Measurements from ENCODE around the gene TTLL5.

DNA sequence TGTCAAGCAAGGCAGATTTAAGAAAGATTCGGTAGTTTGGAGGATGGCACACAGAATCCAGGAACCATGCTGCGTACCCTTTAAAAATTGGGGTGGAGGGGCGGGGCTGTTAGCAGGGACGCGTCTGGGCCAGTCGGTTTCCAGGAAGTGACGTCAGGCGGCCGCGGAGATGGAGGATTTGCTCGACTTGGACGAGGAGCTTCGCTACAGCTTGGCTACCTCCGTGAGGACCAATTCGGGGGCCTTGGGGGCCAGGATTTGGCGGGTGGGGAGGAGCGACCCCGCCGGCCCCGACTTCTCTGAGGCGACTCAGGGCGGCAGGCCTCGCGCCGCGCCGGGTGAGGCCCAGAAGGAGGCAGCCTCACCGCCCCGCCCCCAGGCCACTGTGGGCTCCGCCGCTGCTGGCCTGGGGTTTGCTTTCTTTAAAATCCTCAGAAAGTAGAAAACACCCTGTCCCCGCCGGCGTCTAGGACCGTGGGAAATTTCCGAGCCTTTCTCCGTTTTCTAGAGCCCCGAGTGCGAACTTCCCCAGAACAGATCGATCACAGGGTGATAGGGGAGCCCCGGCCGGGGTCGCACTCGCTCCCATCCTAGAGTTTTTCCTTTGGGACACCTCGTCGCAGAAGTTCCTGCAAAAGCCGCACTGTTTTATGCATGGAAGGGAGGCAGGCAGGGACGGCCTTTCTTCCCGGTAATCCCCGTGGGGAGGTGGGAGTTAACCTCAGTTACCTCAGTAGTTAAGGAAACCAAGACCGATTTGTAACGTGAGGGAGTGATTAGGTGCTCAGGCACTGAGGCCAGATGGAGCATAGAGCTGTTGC lies 324.8 kb downstream of the TTLL5 start, which contains the start of gene IFT43:
- TF ChIP-seq GATA3 (IDR thresholded peaks at IDR 0.05; ENCODE audit: low read depth, low read length) = no peak
- no peak for TF ChIP-seq GATA2 (IDR thresholded peaks at IDR 0.05; ENCODE audit: low read depth, low read length)
